Activated naive CD4-positive, alpha-beta T cell treated with anti-CD3 and anti-CD28 coated beads, Interleukin-2, amount 50 U/mL, for 72 hours (primary cell): ENCODE data around the gene COL8A1. TPM values are rescaled to one million over a fixed set of nuclear protein-coding genes. Genes with fewer than 3 reads are reported as not detected.

Source experiments
- ATAC-seq, 2 donors: fragments of 150-1000 bp; cut with Tn5 transposase; 2 replicates each; pipeline ENCODE4 v1.10.0; 2021; ENCODE audit warnings: mild to moderate bottlenecking in 2 of 2, moderate library complexity in 2 of 2
- DNase-seq, 2 donors: peaks; one replicate each; pipeline ENCODE4 v3.0.0; 2021 to 2022; ENCODE audit warnings: low spot score in 2 of 2
- H3K27ac Mint-ChIP-seq, 2 donors: one replicate each; pipeline ENCODE4 v1.8.0; 2022; ENCODE audit warnings: mild to moderate bottlenecking in 2 of 2, mixed read lengths in 2 of 2
- H3K36me3 Mint-ChIP-seq, 2 donors: one replicate each; pipeline ENCODE4 v1.8.0; 2022; ENCODE audit warnings: mixed read lengths in 2 of 2
- H3K9me3 Mint-ChIP-seq, 2 donors: one replicate each; pipeline ENCODE4 v1.8.0; 2022; ENCODE audit warnings: mixed read lengths in 2 of 2
- total RNA-seq, 2 donors: library from RNA; stranded (reverse); gene quantifications; one replicate each; pipeline ENCODE4 v1.2.3, GENCODE V29; 2022

Gene COL8A1
- total RNA-seq, 2 donors from 2014 or later, result 0.07 TPM; not detected in 1

DNA sequence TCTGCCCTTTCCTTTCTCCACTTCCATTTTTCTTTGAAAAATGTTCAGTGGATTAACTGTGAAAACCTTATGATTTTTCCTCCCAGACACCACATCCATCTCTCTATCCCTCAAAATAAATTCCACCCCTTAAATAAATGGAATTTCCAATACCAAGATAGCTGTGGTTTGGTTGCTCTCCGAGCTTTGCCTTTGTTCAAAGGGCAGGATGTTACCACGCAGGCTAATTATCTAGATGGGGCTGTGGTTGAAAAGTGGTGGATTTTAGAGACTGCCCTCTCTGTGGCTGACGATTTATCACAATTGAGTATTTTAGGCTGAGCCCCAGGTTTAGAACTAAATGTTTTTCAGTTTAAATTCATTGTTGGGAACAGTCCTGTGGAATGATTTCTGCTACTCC lies 142.4 kb downstream of the COL8A1 start:
- Mint-ChIP-seq H3K27ac (no peak overlapping the region), H3K36me3 (no peaks in the 10 kb centered on the region), H3K9me3 (no peaks in the 10 kb centered on the region)
- DNase-seq (no peak), ATAC-seq (no peak)

- no peak for DNase-seq
- Mint-ChIP-seq H3K9me3 (no peaks in the 10 kb centered on the region), H3K36me3 (no peaks in the 10 kb centered on the region), H3K27ac (no peak overlapping the region)
- ATAC-seq, result no peak
Measured at GRCh38 chr3:99781761-99782160, 143.4 kb downstream of the COL8A1 start.

DNA sequence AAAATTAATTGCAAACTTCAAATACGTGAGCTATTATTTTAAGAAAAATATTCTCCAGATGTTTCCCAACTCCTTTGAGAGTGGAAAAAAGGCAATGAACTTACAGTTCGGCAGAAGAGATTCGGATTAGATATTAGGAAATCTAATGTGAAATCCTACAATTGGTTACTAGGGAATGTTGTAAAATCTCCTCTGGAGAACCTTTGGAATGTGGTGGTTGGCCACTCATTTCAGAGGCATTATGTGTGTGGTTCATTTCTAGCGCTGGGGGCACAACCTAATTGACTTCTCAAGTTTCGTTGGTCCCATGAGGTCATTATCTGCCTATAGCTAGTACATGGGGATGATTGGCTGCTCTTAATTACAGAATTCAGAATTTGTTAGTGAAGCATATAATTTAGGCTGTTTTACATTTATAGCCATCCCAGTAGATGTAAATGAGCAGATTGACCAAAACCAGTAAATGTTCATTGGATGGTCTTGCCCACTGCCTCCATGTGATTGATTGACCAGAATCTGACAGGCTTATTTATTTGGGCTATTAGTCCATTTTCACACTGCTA lies 144.7 kb downstream of the COL8A1 start:
- H3K27ac Mint-ChIP-seq, result no peak overlapping the region

GRCh38 chr3:99789011-99789721 lies 150.8 kb downstream of the COL8A1 start:
- Mint-ChIP-seq H3K9me3 (no peaks in the 10 kb centered on the region), H3K27ac (no peak overlapping the region), H3K36me3 (no peaks in the 10 kb centered on the region)
- ATAC-seq (peak; percentile 50 to 79), DNase-seq (no peak)

More for the DNA sequence above, 144.7 kb downstream of the COL8A1 start:
- DNase-seq (no peak), ATAC-seq (no peak)
- H3K36me3 Mint-ChIP-seq, result no peaks in the 10 kb centered on the region
- H3K9me3 Mint-ChIP-seq, result no peaks in the 10 kb centered on the region

DNA sequence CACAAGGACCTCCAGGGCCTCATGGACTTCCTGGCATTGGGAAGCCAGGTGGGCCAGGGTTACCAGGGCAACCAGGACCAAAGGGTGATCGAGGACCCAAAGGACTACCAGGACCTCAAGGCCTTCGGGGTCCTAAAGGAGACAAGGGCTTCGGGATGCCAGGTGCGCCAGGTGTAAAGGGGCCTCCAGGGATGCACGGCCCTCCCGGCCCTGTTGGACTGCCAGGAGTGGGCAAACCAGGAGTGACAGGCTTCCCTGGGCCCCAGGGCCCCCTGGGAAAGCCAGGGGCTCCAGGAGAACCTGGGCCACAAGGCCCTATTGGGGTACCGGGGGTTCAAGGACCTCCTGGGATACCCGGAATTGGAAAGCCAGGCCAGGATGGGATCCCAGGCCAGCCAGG lies 156.1 kb downstream of the COL8A1 start:
- Mint-ChIP-seq H3K36me3 (no peaks in the 10 kb centered on the region), H3K27ac (no peak overlapping the region), H3K9me3 (no peaks in the 10 kb centered on the region)
- ATAC-seq, result no peak
- no peak for DNase-seq

DNA sequence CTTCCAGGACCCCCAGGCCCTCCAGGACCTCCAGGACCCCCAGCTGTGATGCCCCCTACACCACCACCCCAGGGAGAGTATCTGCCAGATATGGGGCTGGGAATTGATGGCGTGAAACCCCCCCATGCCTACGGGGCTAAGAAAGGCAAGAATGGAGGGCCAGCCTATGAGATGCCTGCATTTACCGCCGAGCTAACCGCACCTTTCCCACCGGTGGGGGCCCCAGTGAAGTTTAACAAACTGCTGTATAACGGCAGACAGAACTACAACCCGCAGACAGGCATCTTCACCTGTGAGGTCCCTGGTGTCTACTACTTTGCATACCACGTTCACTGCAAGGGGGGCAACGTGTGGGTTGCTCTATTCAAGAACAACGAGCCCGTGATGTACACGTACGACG lies 157.2 kb downstream of the COL8A1 start:
- no peak for DNase-seq
- no peak for ATAC-seq
- Mint-ChIP-seq H3K9me3 (no peaks in the 10 kb centered on the region), H3K27ac (no peak overlapping the region), H3K36me3 (no peaks in the 10 kb centered on the region)

GRCh38 chr3:99799422-99799821 lies 161.0 kb downstream of the COL8A1 start:
- DNase-seq, result no peak
- Mint-ChIP-seq H3K9me3 (peaks cover 3 to 8% of the 10 kb centered on the region in 2 donors), H3K27ac (no peak overlapping the region)

DNA sequence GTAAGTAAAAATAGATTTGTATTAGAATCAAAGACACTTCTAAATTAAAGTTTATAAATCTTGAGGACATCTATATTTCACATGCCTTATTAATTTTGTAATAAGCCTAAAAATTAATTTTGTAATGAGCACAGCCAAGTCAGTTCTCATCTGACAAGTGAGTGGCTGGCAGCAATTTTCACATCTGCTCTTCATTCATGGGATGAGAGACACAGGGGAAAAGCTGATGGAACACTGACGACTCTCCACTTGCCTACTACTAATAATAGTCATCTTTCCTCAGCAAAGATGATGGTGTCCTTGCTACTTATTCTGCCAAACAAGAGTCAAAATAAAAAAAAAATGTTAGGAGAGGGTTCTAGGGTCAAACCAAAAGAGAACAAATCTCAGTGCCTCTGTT lies 164.9 kb downstream of the COL8A1 start:
- ATAC-seq (no peak), DNase-seq (no peak)
- H3K36me3 Mint-ChIP-seq, result peaks cover 25 to 26% of the 10 kb centered on the region in 2 donors
- H3K9me3 Mint-ChIP-seq, result peaks cover 14 to 22% of the 10 kb centered on the region in 2 donors
- H3K27ac Mint-ChIP-seq, result no peak overlapping the region

More at GRCh38 chr3:99799422-99799821, 161.0 kb downstream of the COL8A1 start:
- H3K36me3 Mint-ChIP-seq, result peaks cover 10% of the 10 kb centered on the region in 2 donors
- no peak for ATAC-seq

- ATAC-seq, result no peak
- no peak for DNase-seq
- peaks cover 25 to 26% of the 10 kb centered on the region in 2 donors for H3K36me3 Mint-ChIP-seq
- H3K9me3 Mint-ChIP-seq, result peaks cover 14 to 22% of the 10 kb centered on the region in 2 donors
- H3K27ac Mint-ChIP-seq, result no peak overlapping the region
Measured at GRCh38 chr3:99805160-99805559, 166.8 kb downstream of the COL8A1 start.

DNA sequence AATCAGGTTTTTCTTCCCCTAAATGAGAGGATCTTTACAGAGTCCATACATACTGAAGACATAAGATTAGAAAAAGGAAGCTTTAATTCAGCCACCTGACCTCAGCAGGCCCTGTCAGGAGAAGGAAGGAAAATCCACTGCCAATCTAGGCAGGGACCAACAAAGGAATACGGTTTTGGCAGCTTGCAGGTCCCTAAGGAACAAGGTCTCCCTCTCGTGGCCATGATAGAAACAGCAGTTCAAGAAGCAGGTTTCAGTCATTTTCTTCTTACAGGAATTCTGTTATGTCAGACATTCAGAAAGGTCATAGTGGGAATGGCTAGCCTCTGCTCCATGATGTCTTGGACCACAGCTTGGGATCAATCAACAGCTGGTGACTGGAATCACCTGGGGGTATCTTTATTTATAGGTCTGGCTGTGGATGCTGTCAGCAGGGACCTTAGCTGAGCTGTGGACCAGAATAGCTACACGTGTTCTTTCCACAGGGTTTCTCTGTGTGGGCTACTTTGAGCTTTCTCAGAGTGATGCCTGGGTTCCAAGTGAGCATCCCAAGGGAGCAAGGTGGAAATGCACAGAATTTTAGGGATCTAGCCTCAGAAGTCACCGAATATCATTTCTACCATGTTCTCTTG lies 169.9 kb downstream of the COL8A1 start:
- no peak for ATAC-seq
- Mint-ChIP-seq H3K36me3 (peaks cover 20% of the 10 kb centered on the region in 2 donors), H3K9me3 (peaks cover 14 to 17% of the 10 kb centered on the region in 2 donors), H3K27ac (no peak overlapping the region)
- peak in 1 of 2 donors; percentile 33 for DNase-seq

- ATAC-seq (no peak), DNase-seq (no peak)
- Mint-ChIP-seq H3K36me3 (peaks cover 14% of the 10 kb centered on the region in 2 donors), H3K9me3 (peaks cover 10 to 12% of the 10 kb centered on the region in 2 donors), H3K27ac (no peak overlapping the region)
Measured at GRCh38 chr3:99809565-99809964, 171.2 kb downstream of the COL8A1 start.

GRCh38 chr3:99810403-99810802 lies 172.0 kb downstream of the COL8A1 start:
- Mint-ChIP-seq H3K9me3 (peaks cover 5 to 11% of the 10 kb centered on the region in 2 donors), H3K36me3 (peaks cover 6% of the 10 kb centered on the region in 2 donors), H3K27ac (no peak overlapping the region)
- ATAC-seq (no peak), DNase-seq (no peak)

DNA sequence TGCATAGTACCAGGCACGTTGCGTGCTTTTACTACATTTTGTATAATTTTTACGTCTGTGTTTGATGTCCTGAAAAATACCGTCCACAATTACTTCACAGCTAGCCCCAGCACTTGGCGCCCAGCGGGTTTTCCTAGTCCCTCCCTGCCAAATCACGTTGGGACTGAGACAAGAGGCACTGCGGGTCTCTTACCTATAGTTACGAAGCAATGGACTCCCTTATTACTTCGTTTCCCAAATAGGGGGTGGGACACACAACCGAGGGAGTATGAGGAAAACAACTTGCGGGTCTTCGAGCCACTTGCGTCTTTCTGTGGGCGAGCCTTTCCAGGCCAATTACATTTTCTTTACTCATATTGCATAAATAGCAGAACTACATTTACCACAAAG lies 178.6 kb downstream of the COL8A1 start:
- Mint-ChIP-seq H3K27ac (peak overlapping the region; percentile 90 to 99), H3K9me3 (peaks cover 0 to 3% of the 10 kb centered on the region in 2 donors), H3K36me3 (peaks cover 12 to 29% of the 10 kb centered on the region in 2 donors)
- DNase-seq (no peak), ATAC-seq (no peak)

DNA sequence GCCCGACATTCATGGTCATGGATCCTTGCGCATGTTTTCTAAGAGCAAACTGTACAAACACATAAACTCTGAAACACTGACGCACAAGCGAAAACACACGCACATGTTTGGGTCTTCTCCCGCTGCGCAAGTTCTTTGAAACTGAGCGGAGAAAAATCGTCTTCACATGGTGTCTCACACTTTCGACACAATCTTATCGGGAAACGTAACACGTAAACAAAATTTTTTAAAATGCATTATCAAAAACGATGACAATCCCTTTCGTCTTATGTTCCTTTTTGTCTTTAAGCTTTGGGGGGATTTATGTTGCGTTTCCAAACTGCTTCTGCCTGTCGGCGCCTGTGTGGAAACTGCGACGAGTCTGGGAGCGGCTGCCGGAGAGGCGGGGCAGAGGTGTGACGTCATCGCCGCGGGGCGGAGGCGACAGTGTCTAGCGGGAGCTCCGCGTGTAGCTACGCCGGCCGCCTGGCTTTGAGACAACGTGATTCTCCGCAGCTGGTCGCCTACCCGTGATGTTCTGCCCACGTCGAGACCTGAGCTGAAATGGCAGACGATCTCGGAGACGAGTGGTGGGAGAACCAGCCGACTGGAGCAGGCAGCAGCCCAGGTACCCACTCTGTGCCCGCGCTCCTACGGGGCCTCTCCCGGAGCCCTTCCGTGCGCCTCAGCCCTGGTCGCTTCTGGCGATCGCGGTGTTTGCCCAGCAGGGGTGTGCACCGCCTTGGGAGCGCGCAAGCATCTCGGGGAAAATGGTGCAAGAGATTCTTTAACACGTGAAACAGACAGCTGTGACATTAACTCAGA lies 179.2 kb downstream of the COL8A1 start, which contains the start of gene CMSS1:
Gene CMSS1 (plus strand): TSS at position 426 of the 804 bp plus-strand sequence.
- H3K9me3 Mint-ChIP-seq, result peaks cover 0 to 3% of the 10 kb centered on the region in 2 donors
- ATAC-seq, result peak; percentile 94 to 96
- H3K27ac Mint-ChIP-seq, result peak within 1 kb of the TSS; percentile 90 to 99
- peak; percentile 91 to 94 for DNase-seq
- peaks cover 12 to 29% of the 10 kb centered on the region in 2 donors for H3K36me3 Mint-ChIP-seq

- Mint-ChIP-seq H3K27ac (peak overlapping the region in 1 of 2 donors; percentile 90), H3K36me3 (peaks cover 12 to 29% of the 10 kb centered on the region in 2 donors), H3K9me3 (peaks cover 0 to 3% of the 10 kb centered on the region in 2 donors)
- ATAC-seq, result no peak
- DNase-seq, result no peak
Measured at GRCh38 chr3:99818818-99819217, 180.4 kb downstream of the COL8A1 start.
